ENCODE results near the gene GBE1. TPM values are rescaled to one million over a fixed set of nuclear protein-coding genes. Genes with fewer than 3 reads are reported as not detected.

GBE1 gene
- total RNA-seq, 1 donor from 2014 or later, result 11.3 TPM

- Mint-ChIP-seq H3K4me1 (ENCODE audit: low read depth, unreplicated experiment) (no peaks in the 10 kb centered on the region), H3K36me3 (ENCODE audit: unreplicated experiment) (no peaks in the 10 kb centered on the region), H3K9me3 (ENCODE audit: unreplicated experiment) (peaks cover 1% of the 10 kb centered on the region), H3K27ac (ENCODE audit: unreplicated experiment) (no peak overlapping the region), H3K4me3 (ENCODE audit: unreplicated experiment) (no peak overlapping the region), H3K27me3 (ENCODE audit: unreplicated experiment) (no peaks in the 10 kb centered on the region)
- no peak for DNase-seq
- TF ChIP-seq CTCF (IDR thresholded peaks at IDR 0.05; ENCODE audit: partially characterized antibody, unreplicated experiment), result no peak
These were observed 32.5 kb downstream of the GBE1 start for GRCh38 chr3:81728766-81729544.

GRCh38 chr3:81726735-81727134 is 34.7 kb downstream of the GBE1 start:
- H3K4me3 Mint-ChIP-seq (ENCODE audit: unreplicated experiment), result no peak overlapping the region
- DNase-seq, result no peak
- H3K9me3 Mint-ChIP-seq (ENCODE audit: unreplicated experiment), result peaks cover 1% of the 10 kb centered on the region
- no peaks in the 10 kb centered on the region for H3K27me3 Mint-ChIP-seq (ENCODE audit: unreplicated experiment)
- TF ChIP-seq CTCF (IDR thresholded peaks at IDR 0.05; ENCODE audit: partially characterized antibody, unreplicated experiment), result no peak
- no peaks in the 10 kb centered on the region for H3K36me3 Mint-ChIP-seq (ENCODE audit: unreplicated experiment)
- no peaks in the 10 kb centered on the region for H3K4me1 Mint-ChIP-seq (ENCODE audit: low read depth, unreplicated experiment)
- H3K27ac Mint-ChIP-seq (ENCODE audit: unreplicated experiment), result no peak overlapping the region

- H3K4me3 Mint-ChIP-seq (ENCODE audit: unreplicated experiment), result no peak overlapping the region
- H3K4me1 Mint-ChIP-seq (ENCODE audit: low read depth, unreplicated experiment), result no peaks in the 10 kb centered on the region
- DNase-seq, result no peak
- H3K27ac Mint-ChIP-seq (ENCODE audit: unreplicated experiment), result no peak overlapping the region
- no peaks in the 10 kb centered on the region for H3K36me3 Mint-ChIP-seq (ENCODE audit: unreplicated experiment)
- no peak for TF ChIP-seq CTCF (IDR thresholded peaks at IDR 0.05; ENCODE audit: partially characterized antibody, unreplicated experiment)
- H3K27me3 Mint-ChIP-seq (ENCODE audit: unreplicated experiment), result no peaks in the 10 kb centered on the region
- H3K9me3 Mint-ChIP-seq (ENCODE audit: unreplicated experiment), result peaks cover 1% of the 10 kb centered on the region
These were observed 35.3 kb downstream of the GBE1 start for GRCh38 chr3:81726132-81726531.

GRCh38 chr3:81723732-81724313 is 37.6 kb downstream of the GBE1 start:
- Mint-ChIP-seq H3K9me3 (ENCODE audit: unreplicated experiment) (no peaks in the 10 kb centered on the region), H3K4me1 (ENCODE audit: low read depth, unreplicated experiment) (no peaks in the 10 kb centered on the region), H3K27ac (ENCODE audit: unreplicated experiment) (no peak overlapping the region), H3K4me3 (ENCODE audit: unreplicated experiment) (no peak overlapping the region), H3K36me3 (ENCODE audit: unreplicated experiment) (no peaks in the 10 kb centered on the region), H3K27me3 (ENCODE audit: unreplicated experiment) (peaks cover 2% of the 10 kb centered on the region)
- no peak for TF ChIP-seq CTCF (IDR thresholded peaks at IDR 0.05; ENCODE audit: partially characterized antibody, unreplicated experiment)
- no peak for DNase-seq

GRCh38 chr3:81718311-81718710 is 43.1 kb downstream of the GBE1 start:
- no peak for DNase-seq
- H3K27me3 Mint-ChIP-seq (ENCODE audit: unreplicated experiment), result peaks cover 2% of the 10 kb centered on the region
- no peak overlapping the region for H3K27ac Mint-ChIP-seq (ENCODE audit: unreplicated experiment)
- no peaks in the 10 kb centered on the region for H3K36me3 Mint-ChIP-seq (ENCODE audit: unreplicated experiment)
- H3K4me1 Mint-ChIP-seq (ENCODE audit: low read depth, unreplicated experiment), result no peaks in the 10 kb centered on the region
- H3K4me3 Mint-ChIP-seq (ENCODE audit: unreplicated experiment), result no peak overlapping the region
- no peak for TF ChIP-seq CTCF (IDR thresholded peaks at IDR 0.05; ENCODE audit: partially characterized antibody, unreplicated experiment)
- no peaks in the 10 kb centered on the region for H3K9me3 Mint-ChIP-seq (ENCODE audit: unreplicated experiment)
